ENCODE data around the gene FANCC.

The FANCC gene

GRCh38 chr9:95174038-95174437, 143.5 kb downstream of the FANCC start:
- no peak for DNase-seq
- in situ Hi-C loops (cut with MboI; ENCODE audit: low pct_unique_long_range_greater_than_20kb, low sequenced_read_pairs) = no loop called here

- no peak for DNase-seq
- in situ Hi-C loops (cut with MboI; ENCODE audit: low pct_unique_long_range_greater_than_20kb, low sequenced_read_pairs) = no loop called here
Observed at GRCh38 chr9:95171596-95171995, 145.9 kb downstream of the FANCC start.

GRCh38 chr9:95171001-95171400, 146.5 kb downstream of the FANCC start:
- in situ Hi-C loops (cut with MboI; ENCODE audit: low pct_unique_long_range_greater_than_20kb, low sequenced_read_pairs) = no loop called here
- peak; percentile 35 for DNase-seq

GRCh38 chr9:95167998-95168397, 149.5 kb downstream of the FANCC start:
- DNase-seq = peak; percentile 70
- in situ Hi-C loops (cut with MboI; ENCODE audit: low pct_unique_long_range_greater_than_20kb, low sequenced_read_pairs) = no loop called here

- in situ Hi-C loops (cut with MboI; ENCODE audit: low pct_unique_long_range_greater_than_20kb, low sequenced_read_pairs) = no loop called here
- DNase-seq = no peak
Observed at GRCh38 chr9:95165004-95165403, 152.5 kb downstream of the FANCC start.

GRCh38 chr9:95157481-95158151, 159.9 kb downstream of the FANCC start:
- in situ Hi-C loops (cut with MboI; ENCODE audit: low pct_unique_long_range_greater_than_20kb, low sequenced_read_pairs) = no loop called here
- peak; percentile 56 for DNase-seq

- in situ Hi-C loops (cut with MboI; ENCODE audit: low pct_unique_long_range_greater_than_20kb, low sequenced_read_pairs) = no loop called here
- DNase-seq = no peak
Observed at GRCh38 chr9:95156074-95156473, 161.4 kb downstream of the FANCC start.

- no peak for DNase-seq
- in situ Hi-C loops (cut with MboI; ENCODE audit: low pct_unique_long_range_greater_than_20kb, low sequenced_read_pairs) = no loop called here
Observed at GRCh38 chr9:95155220-95155619, 162.3 kb downstream of the FANCC start.

GRCh38 chr9:95150903-95151302, 166.6 kb downstream of the FANCC start:
- no peak for DNase-seq
- in situ Hi-C loops (cut with MboI; ENCODE audit: low pct_unique_long_range_greater_than_20kb, low sequenced_read_pairs) = no loop called here

GRCh38 chr9:95148208-95148520, 169.3 kb downstream of the FANCC start:
- in situ Hi-C loops (cut with MboI; ENCODE audit: low pct_unique_long_range_greater_than_20kb, low sequenced_read_pairs) = loop anchor here (25.0 kb wide), 1 partner anchor 361 kb away; no protein-coding TSS in a partner anchor
- DNase-seq = no peak

GRCh38 chr9:95147452-95148207, 169.9 kb downstream of the FANCC start:
- no peak for DNase-seq
- in situ Hi-C loops (cut with MboI; ENCODE audit: low pct_unique_long_range_greater_than_20kb, low sequenced_read_pairs) = loop anchor here (25.0 kb wide), 1 partner anchor 360 kb away; no protein-coding TSS in a partner anchor

- no peak for DNase-seq
Observed at GRCh38 chr9:95143591-95144561, 173.6 kb downstream of the FANCC start.

GRCh38 chr9:95142728-95143127, 174.8 kb downstream of the FANCC start:
- no peak for DNase-seq
- in situ Hi-C loops (cut with MboI; ENCODE audit: low pct_unique_long_range_greater_than_20kb, low sequenced_read_pairs) = loop anchor here (25.0 kb wide), 1 partner anchor 355 kb away; no protein-coding TSS in a partner anchor

More at GRCh38 chr9:95143591-95144561, 173.6 kb downstream of the FANCC start:
- in situ Hi-C loops (cut with MboI; ENCODE audit: low pct_unique_long_range_greater_than_20kb, low sequenced_read_pairs) = loop anchor here (25.0 kb wide), 1 partner anchor 357 kb away; no protein-coding TSS in a partner anchor

GRCh38 chr9:95142315-95142714, 175.2 kb downstream of the FANCC start:
- in situ Hi-C loops (cut with MboI; ENCODE audit: low pct_unique_long_range_greater_than_20kb, low sequenced_read_pairs) = loop anchor here (25.0 kb wide), 1 partner anchor 355 kb away; no protein-coding TSS in a partner anchor
- no peak for DNase-seq

- in situ Hi-C loops (cut with MboI; ENCODE audit: low pct_unique_long_range_greater_than_20kb, low sequenced_read_pairs) = loop anchor here (25.0 kb wide), 1 partner anchor 354 kb away; no protein-coding TSS in a partner anchor
- DNase-seq = no peak
Observed at GRCh38 chr9:95140821-95141220, 176.7 kb downstream of the FANCC start.

- no peak for DNase-seq
- in situ Hi-C loops (cut with MboI; ENCODE audit: low pct_unique_long_range_greater_than_20kb, low sequenced_read_pairs) = loop anchor here (25.0 kb wide), 1 partner anchor 352 kb away; no protein-coding TSS in a partner anchor
Observed at GRCh38 chr9:95139126-95139525, 178.4 kb downstream of the FANCC start.

- in situ Hi-C loops (cut with MboI; ENCODE audit: low pct_unique_long_range_greater_than_20kb, low sequenced_read_pairs) = loop anchor here (25.0 kb wide), 1 partner anchor 351 kb away; no protein-coding TSS in a partner anchor
- DNase-seq = no peak
Observed at GRCh38 chr9:95138474-95138873, 179.0 kb downstream of the FANCC start.

- DNase-seq = no peak
- in situ Hi-C loops (cut with MboI; ENCODE audit: low pct_unique_long_range_greater_than_20kb, low sequenced_read_pairs) = loop anchor here (25.0 kb wide), 1 partner anchor 350 kb away; no protein-coding TSS in a partner anchor
Observed at GRCh38 chr9:95137587-95138145, 179.8 kb downstream of the FANCC start.

GRCh38 chr9:95135756-95136155, 181.8 kb downstream of the FANCC start:
- in situ Hi-C loops (cut with MboI; ENCODE audit: low pct_unique_long_range_greater_than_20kb, low sequenced_read_pairs) = loop anchor here (25.0 kb wide), 1 partner anchor 348 kb away; no protein-coding TSS in a partner anchor
- no peak for DNase-seq

Data from KBM-7 (cell line).